GM19239 (cell line): ENCODE measurements around the gene C12orf60.
"Not testable (repeated sequence)": the region's sequence is repeated elsewhere in the genome, so short reads cannot be mapped to it uniquely, and the experiment has no call there.

Experiments
- DNase-seq: peaks from one replicate; pipeline ENCODE4 v3.0.0; 2011; ENCODE audit warnings: low spot score; ENCODE audit not compliant: insufficient read length
- FAIRE-seq: peaks from 2 replicates; lab custom pipeline; 2011; peaks lifted over from hg19 to GRCh38; lab: Jason Lieb, UNC

The C12orf60 gene, protein sequence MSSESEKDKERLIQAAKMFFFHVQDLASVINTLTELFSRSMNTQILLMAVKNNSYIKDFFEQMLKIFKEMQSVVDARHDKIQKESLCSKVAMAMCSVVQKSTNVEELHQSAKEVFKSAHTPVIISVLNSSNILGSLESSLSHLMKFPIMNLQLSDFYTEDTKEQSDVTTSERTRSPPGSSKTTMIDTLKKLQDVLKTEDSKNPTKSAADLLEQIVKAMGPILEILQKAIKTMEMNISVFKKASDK

DNA sequence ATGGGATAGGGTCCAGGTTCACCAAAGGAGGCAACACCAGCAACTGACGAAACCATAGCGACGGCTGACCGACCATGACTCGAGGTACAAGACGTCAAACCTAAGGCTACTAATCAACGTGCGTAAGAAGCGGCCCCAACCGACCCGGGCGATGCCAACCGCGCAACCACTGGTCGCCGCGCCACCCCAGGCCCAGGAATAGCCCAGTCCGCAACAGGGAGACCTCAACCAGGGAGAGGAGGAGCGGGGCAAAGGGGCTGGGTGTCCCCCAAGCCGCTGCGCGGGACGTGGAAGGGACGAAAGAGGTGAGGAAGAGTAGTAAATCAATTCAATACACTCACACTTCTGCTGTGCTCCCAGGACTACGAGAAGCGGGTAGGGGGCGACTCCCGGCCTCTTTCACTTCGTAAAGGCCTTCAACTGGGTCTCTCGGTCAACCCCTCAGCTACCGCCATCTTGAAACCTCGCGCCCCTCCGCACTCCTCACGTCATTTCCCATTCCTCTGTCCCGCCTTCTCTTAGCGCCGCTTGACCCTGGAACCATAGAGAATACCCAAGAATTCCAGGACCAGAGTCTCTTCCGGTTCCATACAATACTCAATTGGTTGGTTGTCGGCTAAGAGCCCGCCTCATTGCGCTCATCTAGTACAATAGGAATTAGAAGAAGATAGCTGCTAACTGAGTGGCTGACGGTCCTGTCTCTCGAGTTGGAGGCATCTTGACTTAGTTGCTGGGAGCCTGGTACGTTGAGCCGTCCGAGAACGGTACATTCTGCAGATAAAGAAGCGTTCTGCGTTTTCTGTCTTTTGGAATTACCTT, at the start of gene C12orf60, which contains the start of gene WBP11:
C12orf60 (plus strand) TSS at position 660 of the 819 bp plus-strand sequence. CDS start 19,266 bp downstream, outside the sequence.
WBP11 (minus strand) TSS at position 468 of the 819 bp plus-strand sequence. CDS start 2,095 bp downstream, outside the sequence.
- peak; percentile 81 for DNase-seq
- peak; percentile 99 for FAIRE-seq

DNA sequence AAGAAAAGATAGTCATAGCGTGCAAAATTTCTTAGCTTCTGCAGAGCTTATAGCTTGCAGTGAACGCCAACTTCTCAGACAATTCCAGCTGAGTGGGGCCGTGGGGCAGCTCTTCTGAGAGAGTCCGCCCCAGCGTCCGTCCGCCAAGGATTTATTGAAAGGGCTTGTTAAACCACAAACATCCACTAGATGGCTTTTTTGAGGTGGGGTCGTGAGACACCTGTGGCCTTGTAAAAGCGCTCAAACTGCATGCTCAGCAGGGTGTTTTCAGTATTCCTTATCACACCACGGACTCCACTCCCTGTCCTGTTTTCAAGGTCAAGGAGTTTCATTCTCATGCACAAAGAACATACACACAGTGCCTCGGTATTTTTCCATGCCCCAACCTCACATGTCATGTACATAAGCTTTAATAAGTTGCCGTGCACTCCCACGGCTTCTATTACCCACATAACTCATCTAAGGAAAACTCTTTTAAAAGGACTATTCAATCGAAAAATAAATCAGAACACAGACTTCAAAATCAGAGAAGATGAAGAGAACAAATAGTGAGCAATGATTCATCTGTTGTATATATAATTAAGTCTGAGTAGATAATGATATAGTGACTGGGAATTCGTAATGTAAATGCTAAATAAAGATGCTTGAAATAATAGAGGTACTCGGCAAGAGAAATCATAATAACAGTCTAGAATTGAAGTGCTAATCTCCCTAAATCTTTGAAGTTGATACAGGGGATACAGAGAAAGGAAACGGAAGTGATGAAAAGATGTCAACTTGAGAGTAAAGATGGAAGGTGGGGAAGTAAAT, 46.9 kb upstream of the C12orf60 start:
- FAIRE-seq (peak; percentile 11), DNase-seq (no peak)

DNA sequence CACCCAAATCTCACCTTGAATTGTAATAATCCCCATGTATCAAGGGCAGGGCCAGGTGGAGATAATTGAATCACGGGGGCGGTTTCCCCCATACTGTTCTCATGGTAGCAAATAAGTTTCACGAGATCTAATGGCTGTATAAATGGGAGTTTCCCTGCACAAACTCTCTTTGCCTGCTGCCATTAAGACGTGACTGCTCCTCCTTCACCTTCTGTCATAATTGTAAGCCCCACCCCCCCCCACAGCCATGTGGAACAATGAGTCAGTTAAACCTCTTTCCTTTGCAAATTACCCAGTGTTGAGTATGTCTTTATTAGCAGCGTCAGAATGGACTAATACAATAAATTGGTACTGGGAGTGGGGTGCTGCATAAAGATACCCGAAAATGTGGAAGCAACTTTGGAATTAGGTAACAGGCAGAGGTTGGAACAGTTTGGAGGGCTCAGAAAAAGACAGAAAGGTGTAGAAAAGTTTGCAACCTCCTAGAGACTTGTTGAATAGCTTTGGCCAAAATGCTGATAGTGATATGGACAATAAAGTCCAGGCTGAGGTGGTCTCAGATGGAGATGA, 43.7 kb upstream of the C12orf60 start:
- not testable (repeated sequence) for DNase-seq, FAIRE-seq

DNA sequence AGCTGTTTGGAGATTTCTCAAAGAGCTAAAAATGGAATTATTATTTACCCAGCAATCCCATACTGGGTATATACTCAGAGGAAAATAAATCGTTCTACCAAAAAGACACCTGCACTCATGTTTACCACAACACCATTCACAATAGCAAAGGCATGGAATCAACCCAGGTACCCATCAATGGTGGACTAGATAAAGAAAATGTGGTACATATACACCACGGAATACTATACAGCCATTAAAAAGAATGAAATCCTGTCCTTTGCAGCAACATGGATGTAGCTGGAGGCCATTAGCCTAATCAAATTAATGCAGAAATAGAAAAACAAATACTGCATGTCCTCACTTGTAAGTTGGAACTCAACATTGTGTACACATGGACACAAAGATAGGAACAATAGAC, 38.1 kb upstream of the C12orf60 start:
- DNase-seq: no peak
- no peak for FAIRE-seq

DNA sequence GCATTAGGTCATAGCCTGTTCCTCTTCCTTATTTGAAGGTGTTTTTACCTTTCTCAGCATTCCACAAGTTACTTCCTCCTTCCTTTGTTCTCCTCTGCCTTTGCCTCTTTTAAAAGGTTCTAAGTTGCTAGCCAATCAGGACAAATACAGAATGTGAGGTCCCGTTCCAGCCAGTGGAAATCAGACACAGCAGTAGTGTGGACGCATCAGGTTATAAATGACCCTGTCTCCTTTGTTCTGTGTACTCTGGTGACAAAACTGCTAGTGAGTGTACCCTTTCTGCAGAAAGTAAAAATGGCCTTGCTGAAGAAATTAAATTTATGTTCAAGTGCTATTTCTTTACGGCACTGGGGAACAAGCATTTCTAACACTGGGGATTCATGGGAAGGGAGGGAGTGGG, 37.5 kb upstream of the C12orf60 start:
- FAIRE-seq, DNase-seq: not testable (repeated sequence)

DNA sequence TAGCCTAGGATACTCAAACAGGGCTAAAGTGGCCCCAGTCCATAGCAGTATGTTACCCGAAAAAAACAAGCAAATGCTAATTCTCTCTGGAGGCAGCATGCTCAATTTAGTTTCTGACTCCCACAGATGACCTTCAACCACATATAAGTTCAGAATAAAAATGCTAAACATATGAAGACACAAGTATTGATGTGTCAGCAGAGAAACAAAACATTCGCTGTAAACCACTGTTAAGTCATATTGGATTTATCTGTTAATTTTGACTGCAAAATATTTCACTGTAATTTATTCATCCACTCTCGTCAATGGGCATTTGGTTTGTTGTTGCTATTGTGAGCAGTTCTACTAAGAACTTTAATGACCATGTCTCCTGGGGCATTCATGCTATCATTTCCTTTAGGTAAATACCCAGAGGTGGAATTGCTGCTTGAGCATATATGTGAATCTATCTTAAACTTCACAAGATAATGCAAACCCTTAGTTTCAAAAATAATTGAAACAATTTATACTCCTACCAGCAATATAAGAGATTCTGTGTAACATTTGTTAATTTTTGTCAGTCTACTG, 36.7 kb upstream of the C12orf60 start:
- DNase-seq (no peak), FAIRE-seq (peak; percentile 4)

DNA sequence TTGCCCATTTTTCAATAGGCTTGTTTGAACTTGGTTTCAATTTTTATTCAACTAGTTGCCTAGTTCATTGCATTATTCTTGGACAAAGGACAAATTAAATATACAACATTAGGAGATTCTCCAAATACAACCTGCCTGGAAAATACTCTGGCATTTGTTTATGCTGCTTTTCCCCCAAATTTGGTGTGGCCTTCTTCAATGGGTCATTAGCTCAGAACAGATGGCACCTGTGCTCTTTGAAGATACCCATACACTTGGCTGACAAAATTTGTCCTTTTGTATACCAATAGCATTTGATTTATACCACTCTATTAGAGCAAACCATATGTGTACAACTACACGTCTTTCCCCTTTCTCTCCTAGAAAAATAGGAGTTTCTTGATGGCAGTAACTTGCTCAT, 35.9 kb upstream of the C12orf60 start:
- FAIRE-seq: no peak
- no peak for DNase-seq

DNA sequence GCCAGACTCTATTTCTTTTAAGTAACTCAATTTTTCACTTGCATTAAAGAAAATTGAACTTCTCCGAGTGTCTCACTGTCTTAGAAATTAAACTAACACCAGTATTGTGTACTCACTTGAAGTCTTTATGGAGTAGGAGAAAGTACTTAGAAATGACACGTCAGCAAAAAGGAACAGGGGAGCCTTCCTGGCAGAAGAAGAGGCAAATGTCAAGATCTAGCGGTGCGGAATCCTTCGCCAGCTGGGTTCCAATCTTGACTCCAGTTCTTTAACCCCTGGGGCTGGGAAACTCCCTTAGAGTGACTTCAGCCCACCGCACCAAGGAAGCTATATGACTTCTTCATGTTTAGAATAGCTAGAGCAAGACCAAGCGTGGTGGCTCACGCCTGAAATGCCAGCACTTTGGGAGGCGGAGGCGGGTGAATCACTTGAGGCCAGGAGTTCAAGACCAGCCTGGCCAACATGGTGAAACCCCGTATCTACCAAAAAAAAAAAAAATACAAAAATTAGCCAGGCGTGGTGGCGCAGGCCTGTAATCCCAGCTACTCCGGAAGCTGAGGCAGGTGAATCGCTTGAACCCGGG, 34.6 kb upstream of the C12orf60 start:
- FAIRE-seq (peak; percentile 82), DNase-seq (no peak)

DNA sequence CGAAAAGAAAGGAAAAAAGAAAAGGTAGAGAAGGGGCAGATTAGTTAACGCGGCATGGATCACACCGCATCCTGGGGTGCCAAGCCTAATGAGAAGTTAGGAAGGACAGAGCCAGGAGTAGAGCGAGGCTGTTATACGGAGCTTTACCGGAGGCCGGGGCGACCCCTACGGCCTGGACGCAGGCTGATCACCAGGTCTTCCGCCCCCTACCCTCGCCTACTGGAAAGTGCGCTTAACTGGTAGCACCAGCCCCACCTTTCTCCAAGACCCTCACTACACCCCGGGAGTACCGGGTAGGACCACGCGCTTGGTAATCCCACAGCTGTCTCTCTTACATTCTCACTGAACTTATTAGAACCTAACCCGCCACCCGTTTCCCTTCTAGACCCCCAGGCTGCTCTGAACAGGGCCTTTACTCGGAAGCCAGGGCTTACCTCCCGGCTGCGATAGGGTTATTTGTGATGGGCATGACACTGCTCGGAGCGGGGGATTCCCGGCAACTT, 34.0 kb upstream of the C12orf60 start:
- FAIRE-seq (no peak), DNase-seq (no peak)

DNA sequence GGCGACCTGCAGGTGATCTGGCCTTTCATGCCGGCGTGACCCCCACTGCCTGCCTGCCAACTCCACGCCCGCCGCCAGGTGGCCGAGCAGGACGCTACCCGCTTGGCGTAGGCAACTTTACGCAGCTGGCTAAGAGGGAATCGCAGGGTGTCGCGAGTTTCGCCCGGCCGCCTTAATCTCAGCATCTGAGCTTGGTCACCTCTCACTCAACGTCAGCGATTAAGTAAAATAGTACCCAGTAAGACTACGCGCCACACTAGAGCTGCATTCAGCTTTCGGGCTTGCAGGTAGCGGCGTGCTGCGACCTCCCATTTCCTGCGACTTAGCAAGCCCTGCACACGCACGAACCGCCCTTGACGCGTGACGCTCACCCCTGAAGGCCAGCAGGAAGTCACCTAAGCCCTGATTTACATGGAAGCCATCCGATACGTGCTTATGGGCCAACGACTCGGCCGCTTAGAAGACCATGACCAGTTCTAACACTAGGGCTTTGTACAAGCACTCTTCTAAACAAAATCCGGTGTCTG, 33.4 kb upstream of the C12orf60 start:
- DNase-seq: no peak
- peak; percentile 88 for FAIRE-seq

DNA sequence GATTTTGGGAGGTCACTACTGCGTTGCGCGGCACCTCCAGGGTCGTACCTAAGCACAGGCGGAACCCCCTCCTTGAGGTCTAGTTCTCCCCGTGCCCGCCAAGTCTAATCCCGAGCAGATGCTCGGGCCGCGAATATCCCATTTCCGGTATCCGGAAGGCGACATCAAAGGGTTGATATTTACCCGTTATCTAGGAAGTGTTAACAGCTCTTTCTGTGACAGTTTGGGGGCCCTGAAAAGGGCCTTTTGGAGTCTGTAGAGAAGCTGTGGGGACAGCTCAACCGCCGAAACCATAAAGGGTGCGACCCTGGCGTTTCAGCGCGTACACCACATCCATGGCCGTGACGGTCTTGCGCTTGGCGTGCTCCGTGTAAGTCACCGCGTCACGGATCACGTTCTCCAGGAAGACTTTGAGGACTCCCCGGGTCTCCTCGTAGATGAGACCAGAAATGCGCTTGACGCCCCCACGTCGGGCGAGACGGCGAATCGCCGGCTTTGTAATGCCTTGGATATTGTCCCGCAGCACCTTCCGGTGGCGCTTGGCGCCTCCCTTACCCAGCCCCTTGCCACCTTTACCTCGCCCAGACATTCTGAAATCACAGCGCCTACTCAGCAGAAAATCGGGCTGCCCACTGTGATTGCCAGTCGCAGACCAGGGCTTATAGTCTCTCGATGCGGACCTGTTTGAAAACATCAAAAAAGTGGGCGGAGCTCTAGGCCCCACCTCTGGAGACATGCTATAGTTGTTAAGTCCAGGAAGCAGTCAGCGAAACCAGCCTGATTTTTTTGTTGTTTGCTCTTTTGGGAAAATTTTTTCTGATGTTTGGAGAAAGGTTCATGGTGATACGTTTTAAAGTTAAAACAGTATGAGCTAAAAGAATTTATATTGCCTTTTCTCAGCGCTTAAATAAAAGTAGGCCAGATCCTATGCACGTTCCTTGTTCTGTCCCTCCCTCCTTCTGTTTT, 32.7 kb upstream of the C12orf60 start:
- FAIRE-seq (peak; percentile 79), DNase-seq (no peak)

DNA sequence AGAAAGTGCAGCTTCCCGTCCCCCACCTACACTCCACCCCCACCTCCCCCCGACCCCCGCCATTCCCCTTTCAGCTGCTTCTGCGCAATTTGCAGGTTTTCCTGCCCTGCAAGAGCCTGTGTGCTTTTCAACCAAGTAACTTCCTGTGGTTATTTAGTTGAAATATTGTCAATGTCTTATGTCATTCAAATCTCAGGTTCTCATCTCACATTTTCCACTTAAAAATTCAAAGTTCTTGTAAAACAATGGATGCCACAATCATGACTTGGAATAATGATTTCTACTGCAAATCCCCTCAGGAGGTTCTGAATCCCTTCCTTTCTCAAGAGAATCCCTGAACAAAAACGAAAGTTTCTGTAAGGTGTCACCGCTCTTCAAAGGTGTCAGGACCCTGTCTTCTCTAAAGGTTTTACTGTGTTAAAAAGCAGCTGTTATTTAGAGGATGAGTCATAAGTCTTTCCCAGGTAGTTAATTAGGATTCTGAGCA, 31.8 kb upstream of the C12orf60 start:
- FAIRE-seq (peak; percentile 82), DNase-seq (no peak)

DNA sequence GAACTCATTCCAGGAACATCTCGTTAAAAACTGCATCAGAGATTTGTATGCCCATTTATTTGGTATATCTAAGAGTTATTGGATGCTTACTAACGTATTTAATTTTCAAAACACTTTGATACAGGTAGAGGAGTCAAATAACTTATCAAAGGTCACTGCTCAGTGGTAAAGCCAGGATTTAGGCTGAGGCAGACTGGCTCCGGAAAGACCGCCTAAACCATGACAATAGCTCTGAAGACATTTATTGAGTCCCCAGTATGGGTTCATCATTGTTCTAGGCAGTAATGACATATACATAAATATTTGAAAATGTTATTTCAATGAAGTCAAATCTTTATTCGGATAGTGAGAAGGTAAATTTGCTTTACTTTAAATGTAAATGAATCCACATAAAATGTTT, 30.5 kb upstream of the C12orf60 start:
- FAIRE-seq (no peak), DNase-seq (no peak)

DNA sequence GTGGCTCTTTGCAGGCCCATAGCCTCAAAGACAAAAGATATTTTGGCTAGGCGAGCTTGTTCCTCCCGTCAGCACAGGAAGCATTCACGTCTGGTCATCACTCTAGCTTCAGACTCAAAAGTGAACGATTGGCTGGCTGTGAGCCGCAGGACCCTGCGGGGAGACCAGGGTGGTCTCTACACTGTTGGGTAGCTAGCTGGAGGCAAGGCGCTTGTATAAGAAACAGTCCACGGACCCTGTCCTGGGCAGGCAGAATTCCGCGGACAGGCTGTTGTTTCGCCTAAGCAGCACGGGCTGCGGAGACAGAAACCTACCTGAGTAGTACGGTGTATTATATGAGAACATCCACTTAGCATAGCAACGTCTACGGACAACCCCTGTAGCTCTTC, 29.8 kb upstream of the C12orf60 start:
- FAIRE-seq (peak; percentile 56), DNase-seq (no peak)

DNA sequence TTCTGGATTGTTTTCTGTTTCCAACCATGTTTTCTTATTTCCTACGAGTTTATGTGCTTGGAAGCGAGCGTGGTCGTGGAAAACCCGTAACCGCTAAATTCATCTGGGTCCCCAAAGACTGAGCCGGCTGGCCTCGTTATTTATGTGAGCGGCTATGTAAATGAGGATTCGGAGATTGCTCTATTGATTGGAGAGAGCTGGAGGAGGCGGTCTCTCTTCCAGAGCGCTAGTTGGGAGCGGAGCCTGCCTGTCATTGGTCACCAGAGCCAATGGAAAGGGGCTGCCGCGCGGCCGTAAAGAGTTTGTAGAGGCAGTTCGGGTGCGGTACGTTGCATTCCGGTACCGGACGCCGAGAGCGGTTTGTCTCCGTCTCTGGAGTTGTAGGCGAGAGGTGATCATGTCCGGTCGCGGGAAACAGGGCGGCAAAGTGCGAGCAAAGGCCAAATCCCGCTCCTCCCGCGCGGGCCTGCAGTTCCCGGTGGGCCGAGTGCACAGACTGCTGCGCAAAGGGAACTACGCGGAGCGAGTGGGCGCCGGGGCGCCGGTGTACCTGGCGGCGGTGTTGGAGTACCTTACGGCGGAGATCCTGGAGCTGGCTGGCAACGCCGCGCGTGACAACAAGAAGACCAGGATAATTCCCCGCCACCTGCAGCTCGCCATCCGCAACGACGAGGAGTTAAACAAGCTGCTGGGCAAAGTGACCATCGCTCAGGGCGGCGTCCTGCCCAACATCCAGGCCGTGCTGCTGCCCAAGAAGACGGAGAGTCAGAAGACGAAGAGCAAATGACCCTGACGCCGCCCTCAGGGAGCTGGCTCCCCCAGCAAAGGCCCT, 29.2 kb upstream of the C12orf60 start:
- FAIRE-seq: peak; percentile 78
- DNase-seq: peak; percentile 64

DNA sequence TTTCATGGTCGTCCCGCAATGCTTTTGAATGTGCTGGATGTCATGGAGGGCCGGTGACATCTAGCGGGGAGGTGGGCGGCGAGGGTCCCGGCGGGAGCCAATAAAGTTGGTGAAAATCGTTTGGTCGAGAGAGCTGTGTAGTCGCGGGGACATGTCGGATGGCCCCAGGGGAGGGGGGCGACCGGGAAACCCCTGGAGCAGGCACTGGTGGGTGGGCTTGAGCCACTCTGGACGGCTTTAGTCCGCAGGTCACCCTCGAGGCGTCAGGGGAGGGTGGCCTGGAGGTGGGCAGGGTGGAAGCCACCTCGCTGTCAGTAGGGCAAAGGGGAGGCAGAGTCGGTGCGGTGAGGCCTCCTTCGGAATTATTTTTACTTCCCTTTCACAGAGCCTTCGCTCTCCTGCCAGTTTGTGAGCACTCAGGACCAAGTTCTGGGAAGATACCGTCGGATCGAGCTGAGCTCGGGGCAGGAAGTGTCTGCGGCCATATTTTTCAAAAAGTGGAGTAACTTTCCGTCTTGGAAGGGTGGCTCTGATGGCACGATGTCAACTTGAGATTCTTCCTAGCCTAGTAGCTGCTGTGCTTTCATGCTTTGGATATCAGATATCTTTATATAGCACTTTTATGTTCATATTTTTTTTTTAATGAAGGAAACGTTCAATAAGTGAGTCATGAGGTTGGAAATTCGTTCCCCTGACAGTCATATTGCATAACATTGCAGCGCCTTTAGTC, 28.4 kb upstream of the C12orf60 start:
- DNase-seq: no peak
- FAIRE-seq: no peak
